ENCODE results near the gene GREB1. TPM values are rescaled to one million over a fixed set of nuclear protein-coding genes. Genes with fewer than 3 reads are reported as not detected.

GREB1 gene
- total and polyA plus RNA-seq, 2 of the 13 experiments (the other 11 are each of a cell fraction or from before 2014, with no cell fraction given), result 31.3 to 61.2 TPM

DNA sequence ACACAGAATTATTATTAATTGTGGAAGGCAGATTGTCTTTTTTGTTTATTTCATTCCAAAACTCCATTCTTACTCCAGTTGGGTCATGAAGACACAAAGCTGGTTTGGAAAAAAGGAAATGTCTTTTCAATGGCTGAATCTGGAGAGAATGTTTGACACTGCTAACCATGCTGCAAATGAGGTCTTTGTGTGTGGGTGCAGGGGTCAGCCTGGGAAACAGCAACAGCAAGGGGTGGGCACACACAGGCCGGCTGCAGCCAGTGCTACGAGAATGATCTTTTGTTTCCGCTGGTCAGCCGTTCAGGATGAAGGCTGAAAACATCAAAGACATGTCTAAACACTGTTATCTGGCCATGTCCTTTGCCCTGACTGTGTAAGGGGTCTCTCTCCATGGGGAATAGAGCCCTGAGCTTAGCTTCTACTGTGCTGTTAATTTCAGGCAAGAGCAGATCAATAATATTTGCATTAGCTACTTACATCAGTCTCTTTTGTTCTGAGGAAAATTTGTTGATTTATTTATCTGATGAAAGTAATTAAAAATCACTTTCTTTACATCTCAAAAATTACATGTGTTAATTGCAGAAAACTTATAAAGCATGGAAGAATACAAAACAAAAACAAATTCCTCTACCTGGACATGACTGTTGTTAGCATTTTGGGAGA is 34.6 kb upstream of the GREB1 start (continued):
- TF ChIP-seq, protein P1, sequence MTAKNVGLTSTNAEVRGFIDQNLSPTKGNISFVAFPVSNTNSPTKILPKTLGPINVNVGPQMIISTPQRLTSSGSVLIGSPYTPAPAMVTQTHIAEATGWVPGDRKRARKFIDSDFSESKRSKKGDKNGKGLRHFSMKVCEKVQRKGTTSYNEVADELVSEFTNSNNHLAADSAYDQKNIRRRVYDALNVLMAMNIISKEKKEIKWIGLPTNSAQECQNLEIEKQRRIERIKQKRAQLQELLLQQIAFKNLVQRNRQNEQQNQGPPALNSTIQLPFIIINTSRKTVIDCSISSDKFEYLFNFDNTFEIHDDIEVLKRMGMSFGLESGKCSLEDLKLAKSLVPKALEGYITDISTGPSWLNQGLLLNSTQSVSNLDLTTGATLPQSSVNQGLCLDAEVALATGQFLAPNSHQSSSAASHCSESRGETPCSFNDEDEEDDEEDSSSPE (CRISPR knock-in tag; IDR thresholded peaks at IDR 0.05), result peak; percentile 73
- TF ChIP-seq NFATC3 (CRISPR knock-in tag; IDR thresholded peaks at IDR 0.05) (no peak), HNF4A (CRISPR knock-in tag; IDR thresholded peaks at IDR 0.05) (peak; percentile 100), SALL2 (CRISPR knock-in tag; IDR thresholded peaks at IDR 0.05) (peak; percentile 91), IRF1 (CRISPR knock-in tag; IDR thresholded peaks at IDR 0.05; ENCODE audit: low read depth) (peak; percentile 92; the same call in 1 of the 2 replicates), RXRA (CRISPR knock-in tag; IDR thresholded peaks at IDR 0.05) (peak; percentile 99), ELF4 (CRISPR knock-in tag; IDR thresholded peaks at IDR 0.05; ENCODE audit: borderline replicate concordance) (peak; percentile 60; the same call in 1 of the 2 replicates), ZNF326 (CRISPR knock-in tag; IDR thresholded peaks at IDR 0.05; ENCODE audit: borderline replicate concordance) (no peak), NR2F2 (IDR thresholded peaks at IDR 0.05; ENCODE audit: borderline replicate concordance, low read depth) (peak; percentile 96), PHF20 (CRISPR knock-in tag; IDR thresholded peaks at IDR 0.05) (no peak), HDAC6 (IDR thresholded peaks at IDR 0.05; ENCODE audit: low read depth, low read length) (0 out of 2 replicates have a peak, but pooled peaks have one; percentile 83), ZNF33B (CRISPR knock-in tag; IDR thresholded peaks at IDR 0.05) (peak; percentile 73; the same call in 1 of the 2 replicates), SOX5 (CRISPR knock-in tag; IDR thresholded peaks at IDR 0.05; ENCODE audit: borderline replicate concordance) (peak; percentile 100), ZNF124 (CRISPR knock-in tag; IDR thresholded peaks at IDR 0.05) (peak; percentile 98), GATAD1 (CRISPR knock-in tag; IDR thresholded peaks at IDR 0.05) (peak; percentile 76), ZNF780A (CRISPR knock-in tag; IDR thresholded peaks at IDR 0.05) (no peak), ZNF724P (CRISPR knock-in tag; IDR thresholded peaks at IDR 0.05; ENCODE audit: borderline replicate concordance) (peak; percentile 91), ERF (CRISPR knock-in tag; IDR thresholded peaks at IDR 0.05) (peak; percentile 92), MAZ (IDR thresholded peaks at IDR 0.05; ENCODE audit: borderline replicate concordance, low read depth, low read length) (peak; percentile 76), MAZ (CRISPR knock-in tag; IDR thresholded peaks at IDR 0.05; ENCODE audit: low read depth) (peak; percentile 88), GABPA (IDR thresholded peaks at IDR 0.05; ENCODE audit: low read depth, low read length) (no peak), GABPA (CRISPR knock-in tag; IDR thresholded peaks at IDR 0.05; ENCODE audit: low read depth) (peak; percentile 75), FOSL2 (CRISPR knock-in tag; IDR thresholded peaks at IDR 0.05) (peak; percentile 91), ZSCAN30 (CRISPR knock-in tag; IDR thresholded peaks at IDR 0.05) (peak; percentile 82; the same call in 1 of the 2 replicates)
- TF ChIP-seq, protein P2, sequence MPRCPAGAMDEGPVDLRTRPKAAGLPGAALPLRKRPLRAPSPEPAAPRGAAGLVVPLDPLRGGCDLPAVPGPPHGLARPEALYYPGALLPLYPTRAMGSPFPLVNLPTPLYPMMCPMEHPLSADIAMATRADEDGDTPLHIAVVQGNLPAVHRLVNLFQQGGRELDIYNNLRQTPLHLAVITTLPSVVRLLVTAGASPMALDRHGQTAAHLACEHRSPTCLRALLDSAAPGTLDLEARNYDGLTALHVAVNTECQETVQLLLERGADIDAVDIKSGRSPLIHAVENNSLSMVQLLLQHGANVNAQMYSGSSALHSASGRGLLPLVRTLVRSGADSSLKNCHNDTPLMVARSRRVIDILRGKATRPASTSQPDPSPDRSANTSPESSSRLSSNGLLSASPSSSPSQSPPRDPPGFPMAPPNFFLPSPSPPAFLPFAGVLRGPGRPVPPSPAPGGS (CRISPR knock-in tag; IDR thresholded peaks at IDR 0.05), result peak; percentile 88
- TF ChIP-seq, protein P3, sequence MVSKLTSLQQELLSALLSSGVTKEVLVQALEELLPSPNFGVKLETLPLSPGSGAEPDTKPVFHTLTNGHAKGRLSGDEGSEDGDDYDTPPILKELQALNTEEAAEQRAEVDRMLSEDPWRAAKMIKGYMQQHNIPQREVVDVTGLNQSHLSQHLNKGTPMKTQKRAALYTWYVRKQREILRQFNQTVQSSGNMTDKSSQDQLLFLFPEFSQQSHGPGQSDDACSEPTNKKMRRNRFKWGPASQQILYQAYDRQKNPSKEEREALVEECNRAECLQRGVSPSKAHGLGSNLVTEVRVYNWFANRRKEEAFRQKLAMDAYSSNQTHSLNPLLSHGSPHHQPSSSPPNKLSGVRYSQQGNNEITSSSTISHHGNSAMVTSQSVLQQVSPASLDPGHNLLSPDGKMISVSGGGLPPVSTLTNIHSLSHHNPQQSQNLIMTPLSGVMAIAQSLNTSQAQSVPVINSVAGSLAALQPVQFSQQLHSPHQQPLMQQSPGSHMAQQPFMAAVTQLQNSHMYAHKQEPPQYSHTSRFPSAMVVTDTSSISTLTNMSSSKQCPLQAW (CRISPR knock-in tag; IDR thresholded peaks at IDR 0.05), result peak; percentile 94

Data from HepG2 (cell line).